KMS-11 (cell line): ENCODE results near the gene ACTL7B.

Source experiments
- H2AFZ ChIP-seq: fragments of 200-600 bp; sonication (generic); 2 replicates; pipeline ENCODE4 v1.6.1; 2016; ENCODE audit warnings: antibody characterized with exemption, mixed run types, low read depth
- H3K27ac ChIP-seq: fragments of 200-600 bp; sonication (generic); 2 replicates; pipeline ENCODE4 v1.6.1; 2016; ENCODE audit warnings: mild to moderate bottlenecking, mixed run types
- H3K27me3 ChIP-seq: fragments of 200-600 bp; sonication (generic); 2 replicates; pipeline ENCODE4 v1.6.1; 2017; ENCODE audit warnings: mild to moderate bottlenecking, low read depth, mixed run types, moderate library complexity; ENCODE audit not compliant: insufficient read depth
- H3K36me3 ChIP-seq: fragments of 200-600 bp; sonication (generic); 2 replicates; pipeline ENCODE4 v1.6.1; 2017; ENCODE audit warnings: mild to moderate bottlenecking, mixed run types; ENCODE audit not compliant: insufficient read depth
- H3K4me1 ChIP-seq: fragments of 200-600 bp; sonication (generic); 2 replicates; pipeline ENCODE4 v1.6.1; 2016; ENCODE audit warnings: mild to moderate bottlenecking, low read depth, mixed run types; ENCODE audit not compliant: poor library complexity, severe bottlenecking
- H3K4me2 ChIP-seq: fragments of 200-600 bp; sonication (generic); 2 replicates; pipeline ENCODE4 v1.7.0; 2016; ENCODE audit warnings: mild to moderate bottlenecking, mixed run types
- H3K4me3 ChIP-seq: fragments of 200-600 bp; sonication (generic); IDR thresholded peaks from 2 replicates; pipeline ENCODE4 v1.6.1; 2017; ENCODE audit warnings: low read depth, low read length, mixed read lengths; ENCODE audit not compliant: insufficient read depth
- H3K79me2 ChIP-seq: fragments of 200-600 bp; sonication (generic); 2 replicates; pipeline ENCODE4 v1.6.1; 2016; ENCODE audit warnings: low read depth, mixed run types; ENCODE audit not compliant: insufficient read depth
- H3K9ac ChIP-seq: fragments of 200-600 bp; sonication (generic); 2 replicates; pipeline ENCODE4 v1.6.1; 2016; ENCODE audit warnings: mild to moderate bottlenecking, mixed run types
- H4K20me1 ChIP-seq: fragments of 200-600 bp; sonication (generic); 2 replicates; pipeline ENCODE4 v1.6.1; 2016; ENCODE audit warnings: mild to moderate bottlenecking, mixed run types; ENCODE audit not compliant: insufficient read depth
- TF ChIP-seq, protein P1 (sequence below): fragments of 200-600 bp; sonication (generic); conservative IDR thresholded peaks from 2 replicates; pipeline ENCODE4 v1.6.1; 2017; ENCODE audit warnings: low read depth, mild to moderate bottlenecking, antibody characterized with exemption, low read length, moderate library complexity, mixed read lengths

The ACTL7B gene

DNA sequence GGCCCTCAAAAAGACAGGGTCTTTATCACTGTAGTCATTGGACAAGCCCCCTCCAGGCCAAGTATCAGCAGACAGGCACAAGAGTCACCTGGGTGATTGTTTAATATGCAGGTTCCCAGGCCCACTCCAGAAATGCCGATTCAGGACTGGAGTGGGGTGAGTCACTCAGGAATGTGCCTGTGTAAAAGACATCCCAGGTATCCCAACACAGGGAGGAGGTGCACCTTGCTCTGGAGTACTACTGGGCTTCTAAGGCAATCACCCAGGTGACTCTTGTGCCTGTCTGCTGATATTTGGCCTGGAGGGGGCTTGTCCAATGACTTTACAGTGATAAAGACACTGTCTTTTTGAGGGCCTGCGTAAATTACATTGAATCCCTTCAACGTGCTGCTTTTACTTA, 40.6 kb downstream of the ACTL7B start:
- H3K36me3 ChIP-seq = no peaks in the 10 kb centered on the region
- no peak overlapping the region for H3K9ac ChIP-seq
- H3K27ac ChIP-seq = no peak overlapping the region
- H4K20me1 ChIP-seq = no peaks in the 10 kb centered on the region
- H3K27me3 ChIP-seq = no peaks in the 10 kb centered on the region
- TF ChIP-seq, protein P1, sequence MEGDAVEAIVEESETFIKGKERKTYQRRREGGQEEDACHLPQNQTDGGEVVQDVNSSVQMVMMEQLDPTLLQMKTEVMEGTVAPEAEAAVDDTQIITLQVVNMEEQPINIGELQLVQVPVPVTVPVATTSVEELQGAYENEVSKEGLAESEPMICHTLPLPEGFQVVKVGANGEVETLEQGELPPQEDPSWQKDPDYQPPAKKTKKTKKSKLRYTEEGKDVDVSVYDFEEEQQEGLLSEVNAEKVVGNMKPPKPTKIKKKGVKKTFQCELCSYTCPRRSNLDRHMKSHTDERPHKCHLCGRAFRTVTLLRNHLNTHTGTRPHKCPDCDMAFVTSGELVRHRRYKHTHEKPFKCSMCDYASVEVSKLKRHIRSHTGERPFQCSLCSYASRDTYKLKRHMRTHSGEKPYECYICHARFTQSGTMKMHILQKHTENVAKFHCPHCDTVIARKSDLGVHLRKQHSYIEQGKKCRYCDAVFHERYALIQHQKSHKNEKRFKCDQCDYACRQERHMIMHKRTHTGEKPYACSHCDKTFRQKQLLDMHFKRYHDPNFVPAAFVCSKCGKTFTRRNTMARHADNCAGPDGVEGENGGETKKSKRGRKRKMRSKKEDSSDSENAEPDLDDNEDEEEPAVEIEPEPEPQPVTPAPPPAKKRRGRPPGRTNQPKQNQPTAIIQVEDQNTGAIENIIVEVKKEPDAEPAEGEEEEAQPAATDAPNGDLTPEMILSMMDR = no peak
- H2AFZ ChIP-seq = no peak overlapping the region
- H3K79me2 ChIP-seq = no peaks in the 10 kb centered on the region
- no peak overlapping the region for H3K4me2 ChIP-seq
- H3K4me3 ChIP-seq = no peak overlapping the region
- H3K4me1 ChIP-seq = no peaks in the 10 kb centered on the region

DNA sequence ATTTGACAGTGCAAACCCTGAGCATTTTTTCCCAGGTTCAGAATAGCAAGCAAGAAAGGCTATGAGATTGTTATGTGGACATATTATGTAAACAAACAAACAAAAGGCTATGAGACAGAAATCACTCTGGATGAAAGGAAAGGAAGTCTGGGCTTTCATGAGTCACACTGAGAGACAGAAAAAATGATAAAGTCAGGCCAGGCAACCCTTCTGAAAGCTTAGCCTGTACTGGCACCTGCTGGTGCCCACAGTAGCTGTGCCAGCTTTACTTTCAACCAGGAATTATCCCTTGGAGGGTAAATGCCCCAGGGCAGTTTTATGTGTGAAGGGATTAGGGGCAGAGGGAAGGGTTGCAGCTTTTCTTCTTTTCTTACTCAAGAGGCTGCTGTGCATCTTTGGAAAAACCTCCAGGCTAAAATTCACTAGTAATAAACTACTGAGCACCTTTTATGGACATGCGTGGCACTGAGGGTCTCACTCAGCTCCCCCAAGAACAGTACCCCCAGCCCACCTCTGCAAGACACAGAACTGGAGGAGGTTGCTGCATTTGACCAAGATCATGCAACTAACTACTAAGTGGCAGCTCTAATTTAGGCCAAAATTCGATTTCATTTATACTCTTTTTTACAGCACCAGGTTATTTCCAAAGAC, 41.7 kb downstream of the ACTL7B start:
- TF ChIP-seq, protein P1 = no peak
- no peak overlapping the region for H3K27ac ChIP-seq
- no peaks in the 10 kb centered on the region for H3K27me3 ChIP-seq
- H3K9ac ChIP-seq = no peak overlapping the region
- no peaks in the 10 kb centered on the region for H3K36me3 ChIP-seq
- no peaks in the 10 kb centered on the region for H4K20me1 ChIP-seq
- H2AFZ ChIP-seq = no peak overlapping the region
- H3K4me2 ChIP-seq = no peak overlapping the region
- no peak overlapping the region for H3K4me3 ChIP-seq
- no peaks in the 10 kb centered on the region for H3K4me1 ChIP-seq
- no peaks in the 10 kb centered on the region for H3K79me2 ChIP-seq

DNA sequence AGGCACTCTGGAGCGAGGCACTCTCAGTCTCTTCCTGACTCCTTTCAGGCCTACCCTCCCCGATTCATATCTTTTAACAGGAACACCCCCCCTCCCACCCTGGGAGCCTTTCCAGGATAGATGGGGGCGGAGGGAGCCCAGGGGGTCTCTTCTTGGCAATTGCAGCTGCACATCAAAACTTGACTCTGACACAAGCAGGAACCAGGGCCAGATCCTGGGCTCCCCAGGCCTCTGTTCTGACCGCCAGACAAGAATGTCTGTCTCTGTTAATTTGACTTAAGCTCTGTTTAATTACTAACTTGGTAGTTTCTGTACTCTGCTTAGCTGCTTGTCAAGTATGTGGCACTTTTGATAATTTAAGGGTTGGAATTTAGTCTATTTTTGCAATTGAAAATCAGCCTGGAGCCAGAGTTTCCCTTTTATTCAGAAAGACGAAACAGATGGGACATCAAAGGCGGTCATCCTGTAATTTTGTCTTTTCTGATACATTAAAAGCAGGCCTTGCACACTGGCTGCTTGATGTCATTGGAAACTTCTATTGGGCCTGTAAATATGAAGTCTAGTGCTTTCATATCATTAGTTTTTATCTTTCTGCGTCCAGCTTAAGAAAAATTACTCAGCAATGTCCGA, 43.3 kb downstream of the ACTL7B start:
- H3K27me3 ChIP-seq = no peaks in the 10 kb centered on the region
- no peaks in the 10 kb centered on the region for H3K79me2 ChIP-seq
- H3K4me1 ChIP-seq = no peaks in the 10 kb centered on the region
- no peak overlapping the region for H2AFZ ChIP-seq
- no peak overlapping the region for H3K27ac ChIP-seq
- H3K4me2 ChIP-seq = no peak overlapping the region
- TF ChIP-seq, protein P1 = no peak
- H3K9ac ChIP-seq = no peak overlapping the region
- no peak overlapping the region for H3K4me3 ChIP-seq
- no peaks in the 10 kb centered on the region for H3K36me3 ChIP-seq
- no peaks in the 10 kb centered on the region for H4K20me1 ChIP-seq

DNA sequence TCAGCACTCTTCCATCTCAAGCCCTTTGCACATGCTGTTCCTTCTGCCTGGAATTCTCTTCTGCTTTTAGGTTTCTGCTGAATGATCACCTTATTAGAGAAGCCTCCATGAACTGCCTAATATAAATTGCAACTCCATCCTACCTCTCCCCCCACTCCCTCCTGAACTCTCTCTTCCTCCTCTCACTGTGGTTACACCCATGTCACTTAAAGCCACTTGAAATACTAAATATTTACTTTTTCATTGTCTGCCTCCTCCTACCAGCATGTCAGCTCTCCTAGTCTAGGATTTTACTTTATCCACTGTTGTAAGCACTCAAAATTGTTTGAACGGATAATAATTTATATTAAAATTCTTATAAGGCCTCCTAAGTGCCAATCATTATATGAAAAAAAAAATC, 43.8 kb downstream of the ACTL7B start:
- Histone ChIP-seq H3K9ac (no peak overlapping the region), H3K4me1 (no peaks in the 10 kb centered on the region), H3K4me2 (no peak overlapping the region), H3K27me3 (no peaks in the 10 kb centered on the region), H4K20me1 (no peaks in the 10 kb centered on the region), H3K27ac (no peak overlapping the region), H2AFZ (no peak overlapping the region), H3K36me3 (no peaks in the 10 kb centered on the region), H3K4me3 (no peak overlapping the region), H3K79me2 (no peaks in the 10 kb centered on the region)
- TF ChIP-seq, protein P1 = no peak
